Measurements from ENCODE around the gene ITGA6.

- TF ChIP-seq, protein P1, sequence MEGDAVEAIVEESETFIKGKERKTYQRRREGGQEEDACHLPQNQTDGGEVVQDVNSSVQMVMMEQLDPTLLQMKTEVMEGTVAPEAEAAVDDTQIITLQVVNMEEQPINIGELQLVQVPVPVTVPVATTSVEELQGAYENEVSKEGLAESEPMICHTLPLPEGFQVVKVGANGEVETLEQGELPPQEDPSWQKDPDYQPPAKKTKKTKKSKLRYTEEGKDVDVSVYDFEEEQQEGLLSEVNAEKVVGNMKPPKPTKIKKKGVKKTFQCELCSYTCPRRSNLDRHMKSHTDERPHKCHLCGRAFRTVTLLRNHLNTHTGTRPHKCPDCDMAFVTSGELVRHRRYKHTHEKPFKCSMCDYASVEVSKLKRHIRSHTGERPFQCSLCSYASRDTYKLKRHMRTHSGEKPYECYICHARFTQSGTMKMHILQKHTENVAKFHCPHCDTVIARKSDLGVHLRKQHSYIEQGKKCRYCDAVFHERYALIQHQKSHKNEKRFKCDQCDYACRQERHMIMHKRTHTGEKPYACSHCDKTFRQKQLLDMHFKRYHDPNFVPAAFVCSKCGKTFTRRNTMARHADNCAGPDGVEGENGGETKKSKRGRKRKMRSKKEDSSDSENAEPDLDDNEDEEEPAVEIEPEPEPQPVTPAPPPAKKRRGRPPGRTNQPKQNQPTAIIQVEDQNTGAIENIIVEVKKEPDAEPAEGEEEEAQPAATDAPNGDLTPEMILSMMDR (conservative IDR thresholded peaks at IDR 0.05; ENCODE audit: low read length) = no peak
- TF ChIP-seq EZH2phosphoT487 (IDR thresholded peaks at IDR 0.05; ENCODE audit: borderline replicate concordance, low read depth, low read length) = no peak
Measured at GRCh38 chr2:172430027-172430426, 2.6 kb downstream of the ITGA6 start.

Measured in OCI-LY7 (cell line).